ENCODE results near the gene KIF21B.

The KIF21B gene

GRCh38 chr1:200991097-200991614 lies 32.4 kb downstream of the KIF21B start:
- Histone ChIP-seq H3K79me2 (no peaks in the 10 kb centered on the region), H2AFZ (no peak overlapping the region), H3K36me3 (ENCODE audit: control insufficient read depth, insufficient read depth, low read length) (no peaks in the 10 kb centered on the region), H3K4me3 (ENCODE audit: low read depth, low read length) (no peak overlapping the region), H3K27ac (no peak overlapping the region), H3K9me3 (ENCODE audit: control insufficient read depth, low read length) (no peaks in the 10 kb centered on the region), H3K27me3 (ENCODE audit: control insufficient read depth, insufficient read depth, low read length) (no peaks in the 10 kb centered on the region), H3K9ac (no peak overlapping the region), H3K4me2 (ENCODE audit: low read length) (no peak overlapping the region), H3K4me1 (no peaks in the 10 kb centered on the region)
- TF ChIP-seq CTCF (IDR thresholded peaks at IDR 0.05) = no peak

- Histone ChIP-seq H3K27me3 (ENCODE audit: control insufficient read depth, insufficient read depth, low read length) (no peaks in the 10 kb centered on the region), H3K79me2 (no peaks in the 10 kb centered on the region), H3K27ac (no peak overlapping the region), H3K9me3 (ENCODE audit: control insufficient read depth, low read length) (no peaks in the 10 kb centered on the region), H2AFZ (no peak overlapping the region), H3K36me3 (ENCODE audit: control insufficient read depth, insufficient read depth, low read length) (no peaks in the 10 kb centered on the region), H3K4me2 (ENCODE audit: low read length) (no peak overlapping the region), H3K4me3 (ENCODE audit: low read depth, low read length) (no peak overlapping the region), H3K4me1 (no peaks in the 10 kb centered on the region), H3K9ac (no peak overlapping the region)
- no peak for TF ChIP-seq CTCF (IDR thresholded peaks at IDR 0.05)
Observed at GRCh38 chr1:200990114-200990513, 33.4 kb downstream of the KIF21B start.

GRCh38 chr1:200989337-200989736 lies 34.2 kb downstream of the KIF21B start:
- Histone ChIP-seq H3K4me2 (ENCODE audit: low read length) (no peak overlapping the region), H3K27ac (no peak overlapping the region)

GRCh38 chr1:200988693-200989092 lies 34.8 kb downstream of the KIF21B start:
- H3K4me2 ChIP-seq (ENCODE audit: low read length) = no peak overlapping the region
- TF ChIP-seq CTCF (IDR thresholded peaks at IDR 0.05) = no peak
- no peaks in the 10 kb centered on the region for H3K79me2 ChIP-seq
- H3K9ac ChIP-seq = no peak overlapping the region
- no peak overlapping the region for H2AFZ ChIP-seq
- no peaks in the 10 kb centered on the region for H3K4me1 ChIP-seq
- no peaks in the 10 kb centered on the region for H3K36me3 ChIP-seq (ENCODE audit: control insufficient read depth, insufficient read depth, low read length)
- H3K4me3 ChIP-seq (ENCODE audit: low read depth, low read length) = no peak overlapping the region
- no peaks in the 10 kb centered on the region for H3K9me3 ChIP-seq (ENCODE audit: control insufficient read depth, low read length)
- no peak overlapping the region for H3K27ac ChIP-seq
- no peaks in the 10 kb centered on the region for H3K27me3 ChIP-seq (ENCODE audit: control insufficient read depth, insufficient read depth, low read length)

More at GRCh38 chr1:200989337-200989736, 34.2 kb downstream of the KIF21B start:
- Histone ChIP-seq H3K36me3 (ENCODE audit: control insufficient read depth, insufficient read depth, low read length) (no peaks in the 10 kb centered on the region), H3K27me3 (ENCODE audit: control insufficient read depth, insufficient read depth, low read length) (no peaks in the 10 kb centered on the region), H2AFZ (no peak overlapping the region), H3K9me3 (ENCODE audit: control insufficient read depth, low read length) (no peaks in the 10 kb centered on the region), H3K4me1 (no peaks in the 10 kb centered on the region), H3K4me3 (ENCODE audit: low read depth, low read length) (no peak overlapping the region), H3K9ac (no peak overlapping the region), H3K79me2 (no peaks in the 10 kb centered on the region)
- no peak for TF ChIP-seq CTCF (IDR thresholded peaks at IDR 0.05)

- Histone ChIP-seq H3K4me2 (ENCODE audit: low read length) (no peak overlapping the region), H3K79me2 (no peaks in the 10 kb centered on the region), H3K36me3 (ENCODE audit: control insufficient read depth, insufficient read depth, low read length) (no peaks in the 10 kb centered on the region), H3K4me3 (ENCODE audit: low read depth, low read length) (no peak overlapping the region), H3K9me3 (ENCODE audit: control insufficient read depth, low read length) (no peaks in the 10 kb centered on the region), H3K4me1 (no peaks in the 10 kb centered on the region), H2AFZ (no peak overlapping the region), H3K27me3 (ENCODE audit: control insufficient read depth, insufficient read depth, low read length) (no peaks in the 10 kb centered on the region), H3K27ac (no peak overlapping the region), H3K9ac (no peak overlapping the region)
- TF ChIP-seq CTCF (IDR thresholded peaks at IDR 0.05) = no peak
Observed at GRCh38 chr1:200985481-200985880, 38.0 kb downstream of the KIF21B start.
